ENCODE data around the gene ADCY9. TPM values are rescaled to one million over a fixed set of nuclear protein-coding genes. Genes with fewer than 3 reads are reported as not detected.

The ADCY9 gene
- polyA plus RNA-seq, 1 donor from 2014 or later, result 6.3 TPM

DNA sequence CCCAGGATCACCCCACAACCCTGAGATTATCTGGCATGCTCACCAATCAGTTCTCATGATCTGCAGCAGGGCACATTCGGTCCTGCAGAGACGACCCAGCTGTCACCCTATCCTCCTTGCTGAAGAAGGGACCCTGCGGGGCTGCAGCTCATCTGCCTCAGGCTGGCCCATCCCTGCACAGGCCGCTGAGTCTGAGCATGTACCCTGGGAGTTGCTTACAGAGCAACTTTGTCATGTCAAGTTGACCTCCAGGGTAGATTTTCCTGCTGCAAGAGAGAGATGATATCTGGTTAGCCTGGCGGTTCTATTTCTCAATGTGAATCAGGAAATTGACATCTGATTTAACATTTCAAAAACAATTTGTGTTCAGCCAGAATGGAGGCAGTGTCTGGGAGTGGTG, 36.0 kb upstream of the ADCY9 start:
- no peaks in the 10 kb centered on the region for H3K27me3 ChIP-seq (ENCODE audit: insufficient read depth, low read depth, low read length)
- H2AFZ ChIP-seq (ENCODE audit: low read depth, low read length), result no peak overlapping the region
- no peaks in the 10 kb centered on the region for H3K9me2 ChIP-seq (ENCODE audit: insufficient read depth, low read length)
- H3K4me3 ChIP-seq (ENCODE audit: low read length), result no peak overlapping the region
- H4K20me1 ChIP-seq (ENCODE audit: insufficient read depth), result no peaks in the 10 kb centered on the region
- no peak for TF ChIP-seq TAF1 (IDR thresholded peaks at IDR 0.05; ENCODE audit: low read depth)
- TF ChIP-seq MXI1 (conservative IDR thresholded peaks at IDR 0.05; ENCODE audit: poor library complexity, severe bottlenecking), result no peak
- TF ChIP-seq RAD21 (conservative IDR thresholded peaks at IDR 0.05), result no peak
- TF ChIP-seq, protein P1, sequence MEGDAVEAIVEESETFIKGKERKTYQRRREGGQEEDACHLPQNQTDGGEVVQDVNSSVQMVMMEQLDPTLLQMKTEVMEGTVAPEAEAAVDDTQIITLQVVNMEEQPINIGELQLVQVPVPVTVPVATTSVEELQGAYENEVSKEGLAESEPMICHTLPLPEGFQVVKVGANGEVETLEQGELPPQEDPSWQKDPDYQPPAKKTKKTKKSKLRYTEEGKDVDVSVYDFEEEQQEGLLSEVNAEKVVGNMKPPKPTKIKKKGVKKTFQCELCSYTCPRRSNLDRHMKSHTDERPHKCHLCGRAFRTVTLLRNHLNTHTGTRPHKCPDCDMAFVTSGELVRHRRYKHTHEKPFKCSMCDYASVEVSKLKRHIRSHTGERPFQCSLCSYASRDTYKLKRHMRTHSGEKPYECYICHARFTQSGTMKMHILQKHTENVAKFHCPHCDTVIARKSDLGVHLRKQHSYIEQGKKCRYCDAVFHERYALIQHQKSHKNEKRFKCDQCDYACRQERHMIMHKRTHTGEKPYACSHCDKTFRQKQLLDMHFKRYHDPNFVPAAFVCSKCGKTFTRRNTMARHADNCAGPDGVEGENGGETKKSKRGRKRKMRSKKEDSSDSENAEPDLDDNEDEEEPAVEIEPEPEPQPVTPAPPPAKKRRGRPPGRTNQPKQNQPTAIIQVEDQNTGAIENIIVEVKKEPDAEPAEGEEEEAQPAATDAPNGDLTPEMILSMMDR (IDR thresholded peaks at IDR 0.05; ENCODE audit: poor library complexity, severe bottlenecking), result no peak
- no peak for TF ChIP-seq POLR2AphosphoS5 (IDR thresholded peaks at IDR 0.05)
- TF ChIP-seq SMC3 (conservative IDR thresholded peaks at IDR 0.05; ENCODE audit: poor library complexity), result no peak
- no peak for TF ChIP-seq EP300 (conservative IDR thresholded peaks at IDR 0.05; ENCODE audit: poor library complexity, severe bottlenecking)
- TF ChIP-seq, protein P2, sequence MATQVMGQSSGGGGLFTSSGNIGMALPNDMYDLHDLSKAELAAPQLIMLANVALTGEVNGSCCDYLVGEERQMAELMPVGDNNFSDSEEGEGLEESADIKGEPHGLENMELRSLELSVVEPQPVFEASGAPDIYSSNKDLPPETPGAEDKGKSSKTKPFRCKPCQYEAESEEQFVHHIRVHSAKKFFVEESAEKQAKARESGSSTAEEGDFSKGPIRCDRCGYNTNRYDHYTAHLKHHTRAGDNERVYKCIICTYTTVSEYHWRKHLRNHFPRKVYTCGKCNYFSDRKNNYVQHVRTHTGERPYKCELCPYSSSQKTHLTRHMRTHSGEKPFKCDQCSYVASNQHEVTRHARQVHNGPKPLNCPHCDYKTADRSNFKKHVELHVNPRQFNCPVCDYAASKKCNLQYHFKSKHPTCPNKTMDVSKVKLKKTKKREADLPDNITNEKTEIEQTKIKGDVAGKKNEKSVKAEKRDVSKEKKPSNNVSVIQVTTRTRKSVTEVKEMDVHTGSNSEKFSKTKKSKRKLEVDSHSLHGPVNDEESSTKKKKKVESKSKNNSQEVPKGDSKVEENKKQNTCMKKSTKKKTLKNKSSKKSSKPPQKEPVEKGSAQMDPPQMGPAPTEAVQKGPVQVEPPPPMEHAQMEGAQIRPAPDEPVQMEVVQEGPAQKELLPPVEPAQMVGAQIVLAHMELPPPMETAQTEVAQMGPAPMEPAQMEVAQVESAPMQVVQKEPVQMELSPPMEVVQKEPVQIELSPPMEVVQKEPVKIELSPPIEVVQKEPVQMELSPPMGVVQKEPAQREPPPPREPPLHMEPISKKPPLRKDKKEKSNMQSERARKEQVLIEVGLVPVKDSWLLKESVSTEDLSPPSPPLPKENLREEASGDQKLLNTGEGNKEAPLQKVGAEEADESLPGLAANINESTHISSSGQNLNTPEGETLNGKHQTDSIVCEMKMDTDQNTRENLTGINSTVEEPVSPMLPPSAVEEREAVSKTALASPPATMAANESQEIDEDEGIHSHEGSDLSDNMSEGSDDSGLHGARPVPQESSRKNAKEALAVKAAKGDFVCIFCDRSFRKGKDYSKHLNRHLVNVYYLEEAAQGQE (IDR thresholded peaks at IDR 0.05; ENCODE audit: borderline replicate concordance), result no peak
- no peak for TF ChIP-seq EZH2 (IDR thresholded peaks at IDR 0.05; ENCODE audit: borderline replicate concordance, insufficient read depth, low read length, poor library complexity, severe bottlenecking)
- no peak overlapping the region for H3K27ac ChIP-seq (ENCODE audit: low read length)
- H3K79me2 ChIP-seq (replicated peaks; ENCODE audit: insufficient read depth, low read length), result no peaks in the 10 kb centered on the region
- no peaks in the 10 kb centered on the region for H3K36me3 ChIP-seq (ENCODE audit: insufficient read depth, low read length)
- H3K9me3 ChIP-seq (ENCODE audit: low read length), result no peaks in the 10 kb centered on the region
- no peak overlapping the region for H3K9ac ChIP-seq (ENCODE audit: low read length)
- H3F3A ChIP-seq (ENCODE audit: insufficient read depth, low read length, poor library complexity, severe bottlenecking), result no peaks in the 10 kb centered on the region
- H3K4me2 ChIP-seq (ENCODE audit: low read length), result no peak overlapping the region

DNA sequence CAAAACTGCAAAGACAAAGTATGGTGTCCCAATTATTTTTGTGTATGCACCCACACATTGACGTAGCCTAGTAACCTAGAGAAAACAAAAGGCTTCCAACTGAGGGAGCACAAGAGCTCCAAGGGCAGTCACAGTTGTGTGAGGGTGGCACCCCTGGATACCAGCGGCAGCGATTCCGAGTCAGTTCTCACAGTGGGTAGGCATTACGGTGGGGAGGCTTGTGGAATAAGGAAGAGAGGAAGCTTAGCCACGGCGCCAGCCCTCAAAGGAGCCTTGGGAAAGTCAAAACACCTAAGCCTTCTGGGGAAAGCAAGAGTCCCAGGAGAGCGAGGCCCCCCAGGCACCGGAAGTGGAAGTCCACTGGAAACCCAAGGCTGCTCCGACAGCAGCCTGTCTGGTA, 31.0 kb upstream of the ADCY9 start:
- no peak overlapping the region for H3K27ac ChIP-seq (ENCODE audit: low read length)
- no peak overlapping the region for H3K4me3 ChIP-seq (ENCODE audit: low read length)
- TF ChIP-seq, protein P1 (IDR thresholded peaks at IDR 0.05; ENCODE audit: poor library complexity, severe bottlenecking), result no peak
- no peak for TF ChIP-seq EZH2 (IDR thresholded peaks at IDR 0.05; ENCODE audit: borderline replicate concordance, insufficient read depth, low read length, poor library complexity, severe bottlenecking)
- TF ChIP-seq TAF1 (IDR thresholded peaks at IDR 0.05; ENCODE audit: low read depth), result no peak
- TF ChIP-seq EP300 (conservative IDR thresholded peaks at IDR 0.05; ENCODE audit: poor library complexity, severe bottlenecking), result no peak
- no peak for TF ChIP-seq SMC3 (conservative IDR thresholded peaks at IDR 0.05; ENCODE audit: poor library complexity)
- no peak for TF ChIP-seq RAD21 (conservative IDR thresholded peaks at IDR 0.05)
- no peak for TF ChIP-seq POLR2AphosphoS5 (IDR thresholded peaks at IDR 0.05)
- no peak for TF ChIP-seq MXI1 (conservative IDR thresholded peaks at IDR 0.05; ENCODE audit: poor library complexity, severe bottlenecking)
- TF ChIP-seq, protein P2 (IDR thresholded peaks at IDR 0.05; ENCODE audit: borderline replicate concordance), result no peak
- no peaks in the 10 kb centered on the region for H3K9me2 ChIP-seq (ENCODE audit: insufficient read depth, low read length)
- no peaks in the 10 kb centered on the region for H3F3A ChIP-seq (ENCODE audit: insufficient read depth, low read length, poor library complexity, severe bottlenecking)
- H3K4me2 ChIP-seq (ENCODE audit: low read length), result no peak overlapping the region
- H3K36me3 ChIP-seq (ENCODE audit: insufficient read depth, low read length), result no peaks in the 10 kb centered on the region
- no peak overlapping the region for H2AFZ ChIP-seq (ENCODE audit: low read depth, low read length)
- no peaks in the 10 kb centered on the region for H3K27me3 ChIP-seq (ENCODE audit: insufficient read depth, low read depth, low read length)
- no peak overlapping the region for H3K9ac ChIP-seq (ENCODE audit: low read length)
- no peaks in the 10 kb centered on the region for H3K79me2 ChIP-seq (replicated peaks; ENCODE audit: insufficient read depth, low read length)
- H4K20me1 ChIP-seq (ENCODE audit: insufficient read depth), result no peaks in the 10 kb centered on the region
- no peaks in the 10 kb centered on the region for H3K9me3 ChIP-seq (ENCODE audit: low read length)

Data from neural cell (in vitro differentiated cells).